HS-5 (cell line): ENCODE data around the gene FAM163A.
"Not testable (repeated sequence)": the region's sequence is repeated elsewhere in the genome, so short reads cannot be mapped to it uniquely, and the experiment has no call there.

Experiments used
- DNase-seq: peaks from one replicate; pipeline ENCODE4 v3.0.0-alpha.2; 2012; ENCODE audit warnings: low read depth

FAM163A gene

GRCh38 chr1:179742717-179743678 is at the start of gene FAM163A:
TSS of gene FAM163A (plus strand) at chr1:179743291. CDS start at chr1:179813098, 69,807 bp downstream.
- DNase-seq = no peak

DNA sequence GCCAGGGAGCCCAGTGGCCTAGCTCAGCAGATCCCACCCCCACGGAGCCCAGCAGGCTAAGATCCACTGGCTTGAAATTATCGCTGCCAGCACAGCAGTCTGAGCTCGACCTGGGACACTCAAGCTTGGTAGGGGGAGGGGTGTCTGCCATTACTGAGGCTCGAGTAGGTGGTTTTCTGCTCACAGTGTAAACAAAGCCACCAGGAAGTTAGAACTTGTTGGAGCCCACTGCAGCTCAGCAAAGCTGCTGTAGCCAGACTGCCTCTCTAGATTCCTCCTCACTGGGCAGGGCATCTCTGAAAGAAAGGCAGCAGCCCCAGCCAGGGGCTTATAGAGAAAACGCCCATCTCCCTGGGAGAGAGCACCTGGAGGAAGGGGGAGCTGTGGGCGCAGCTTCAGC is 48.6 kb upstream of the FAM163A start:
- not testable (repeated sequence) for DNase-seq

DNA sequence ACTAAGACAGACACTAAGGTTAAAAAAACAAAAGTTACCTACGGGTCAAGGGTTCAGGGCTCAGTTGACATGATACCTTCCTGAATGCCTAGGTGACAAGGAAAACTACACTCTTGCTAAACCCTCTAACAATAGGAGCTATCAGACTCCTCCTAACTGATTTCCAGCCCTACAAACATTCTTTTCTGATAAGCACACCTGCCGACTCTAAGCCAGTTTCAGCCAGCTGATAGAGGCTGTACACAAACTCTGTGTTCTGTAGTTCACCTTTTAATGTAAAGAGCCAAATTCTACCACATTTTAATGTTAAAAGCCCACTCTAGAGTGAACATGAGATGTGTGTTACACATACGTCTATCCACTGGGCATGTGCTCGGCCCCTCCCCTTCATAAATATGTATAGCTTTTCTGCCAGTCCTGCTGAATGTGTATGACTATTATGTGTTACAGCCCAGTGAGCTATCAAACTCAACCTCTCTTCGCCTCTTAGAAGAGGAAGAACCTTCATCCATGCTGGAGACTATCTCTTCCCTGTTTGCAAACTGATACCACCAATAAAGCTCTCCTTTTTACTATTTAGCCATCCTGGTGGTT is 40.0 kb upstream of the FAM163A start:
- no peak for DNase-seq

DNA sequence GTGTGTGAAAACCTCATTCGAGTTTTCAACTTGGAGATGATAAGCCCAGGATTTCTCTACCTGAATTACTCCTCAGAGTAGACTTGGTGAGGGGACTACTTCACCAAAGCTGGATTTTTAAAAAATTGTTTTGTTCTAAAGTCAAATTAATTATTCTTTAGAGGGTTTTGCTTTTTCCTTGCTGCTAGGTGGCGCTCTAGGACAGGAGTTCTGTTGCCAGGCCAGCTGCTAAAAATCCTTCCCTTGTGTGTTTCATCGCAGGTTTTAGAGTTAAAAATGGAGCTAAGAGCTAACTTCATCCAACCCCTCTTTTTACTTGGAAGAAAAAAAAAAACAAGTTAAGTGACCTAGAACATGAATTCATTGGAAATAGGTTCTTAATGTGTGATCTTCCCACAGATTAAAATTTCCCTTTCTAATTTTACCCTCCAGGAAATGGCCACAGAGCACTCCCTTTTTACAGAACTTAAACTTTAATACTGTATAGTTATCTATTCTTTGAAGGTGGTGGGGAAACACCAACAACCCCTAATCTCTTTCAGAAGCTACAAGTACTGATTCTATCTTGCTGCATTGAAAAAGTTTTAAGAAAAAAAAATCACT is 36.7 kb upstream of the FAM163A start:
- peak; percentile 11 for DNase-seq

GRCh38 chr1:179707406-179707805 is 35.7 kb upstream of the FAM163A start:
- no peak for DNase-seq

DNA sequence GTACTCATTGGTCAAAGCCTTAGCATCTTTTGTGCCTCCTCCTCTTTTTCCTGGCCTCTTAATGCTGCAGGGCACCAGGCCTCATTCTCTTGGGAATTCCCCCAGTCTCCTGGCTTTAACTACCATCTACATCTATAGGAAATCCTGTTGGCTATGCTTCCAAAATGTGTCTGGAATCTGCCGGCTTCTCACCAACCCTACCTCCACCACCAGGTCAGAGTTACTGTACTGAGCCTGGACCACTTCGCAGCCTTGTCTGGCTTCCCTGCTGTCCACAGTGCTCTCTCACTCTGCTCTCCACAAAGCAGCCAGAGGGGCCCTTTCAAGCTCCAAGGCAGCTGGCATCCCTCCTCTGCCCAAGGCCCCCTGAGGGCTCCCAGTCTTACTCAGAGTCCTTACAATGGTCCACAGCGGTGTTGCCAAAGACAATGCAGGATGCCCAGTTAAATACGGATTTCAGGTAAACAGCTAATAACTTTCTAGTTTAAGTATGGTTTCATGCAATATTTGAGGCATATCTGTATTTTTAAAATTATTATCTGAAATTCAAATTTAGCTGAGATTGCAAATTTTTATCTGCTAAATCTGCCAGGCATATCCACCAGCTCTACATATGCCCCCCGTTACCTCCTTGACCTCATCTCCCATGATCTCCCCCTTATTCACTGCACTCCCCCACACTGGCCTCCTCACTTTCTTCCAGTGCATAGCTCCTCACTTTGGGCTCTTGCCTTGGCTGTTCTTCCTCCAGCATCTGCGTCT is 34.5 kb upstream of the FAM163A start:
- no peak for DNase-seq

DNA sequence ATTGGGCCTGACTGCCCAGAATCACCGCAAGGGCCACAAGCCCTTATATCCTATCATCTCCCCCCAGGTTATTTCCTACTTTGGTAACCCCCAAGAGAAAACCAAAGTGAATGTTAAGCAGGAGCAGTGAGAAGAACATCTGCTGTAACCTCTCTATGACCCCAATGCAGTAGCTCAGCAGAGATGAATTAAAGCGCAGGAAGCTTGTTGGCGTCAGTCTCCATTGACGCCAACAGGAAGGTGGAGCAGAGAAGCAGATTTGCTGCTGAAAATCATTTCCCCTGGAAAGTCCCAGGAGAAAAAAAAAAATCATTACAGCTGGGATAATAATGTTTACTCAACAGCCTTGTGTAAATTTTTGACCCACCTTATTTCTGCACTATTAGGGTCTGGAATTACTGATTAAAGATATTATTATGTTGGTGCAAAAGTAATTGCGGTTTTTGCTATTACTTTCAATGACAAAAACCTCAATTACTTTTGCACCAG is 33.2 kb upstream of the FAM163A start:
- no peak for DNase-seq

- no peak for DNase-seq
Measured at GRCh38 chr1:179714159-179714558, 28.9 kb upstream of the FAM163A start.

DNA sequence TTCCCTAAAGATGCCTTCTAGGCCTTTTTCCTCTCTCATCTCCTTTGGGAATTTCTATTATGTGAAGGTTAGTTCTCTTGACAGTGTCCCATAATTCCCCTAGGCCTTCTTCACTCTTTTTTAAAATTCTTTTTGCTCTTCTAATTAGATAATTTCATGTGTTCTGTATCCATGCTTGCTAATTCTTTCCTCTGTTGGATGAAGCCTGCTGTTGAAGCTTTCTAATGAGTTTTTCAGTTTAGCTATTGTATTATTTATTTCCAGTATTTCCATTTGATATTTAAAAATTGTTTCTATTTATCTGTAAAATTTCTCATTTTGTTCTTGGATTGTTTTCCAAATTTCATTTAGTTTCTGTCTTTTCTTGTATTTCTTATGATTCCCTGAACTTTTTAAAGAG is 28.5 kb upstream of the FAM163A start:
- DNase-seq = no peak

- DNase-seq = no peak
Measured at GRCh38 chr1:179719272-179719671, 23.8 kb upstream of the FAM163A start.

- no peak for DNase-seq
Measured at GRCh38 chr1:179728271-179728670, 14.8 kb upstream of the FAM163A start.

GRCh38 chr1:179729881-179730280 is 13.2 kb upstream of the FAM163A start:
- DNase-seq = no peak

- no peak for DNase-seq
Measured at GRCh38 chr1:179731643-179732042, 11.4 kb upstream of the FAM163A start.

DNA sequence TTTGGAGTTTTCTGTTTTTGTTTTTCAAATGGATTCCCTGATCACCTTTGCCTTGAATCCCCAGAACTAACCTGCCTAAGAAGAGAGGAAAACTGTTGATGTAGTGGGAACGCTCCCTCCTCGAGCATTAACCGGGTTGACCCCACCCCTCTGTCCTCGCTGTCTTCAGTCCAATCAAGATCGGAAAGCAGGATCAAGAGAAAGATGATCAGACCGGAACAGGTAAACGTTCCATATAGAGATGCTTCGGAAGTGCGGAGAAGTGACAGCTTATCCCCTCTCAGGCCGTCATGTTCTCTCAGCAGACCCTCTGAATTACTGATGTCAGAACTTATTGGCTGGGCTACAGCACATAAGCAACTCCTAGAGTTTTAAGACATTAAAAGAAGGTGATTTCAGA is 800 bp upstream of the FAM163A start:
- no peak for DNase-seq

GRCh38 chr1:179743679-179744400 is 749 bp downstream of the FAM163A start:
- no peak for DNase-seq

DNA sequence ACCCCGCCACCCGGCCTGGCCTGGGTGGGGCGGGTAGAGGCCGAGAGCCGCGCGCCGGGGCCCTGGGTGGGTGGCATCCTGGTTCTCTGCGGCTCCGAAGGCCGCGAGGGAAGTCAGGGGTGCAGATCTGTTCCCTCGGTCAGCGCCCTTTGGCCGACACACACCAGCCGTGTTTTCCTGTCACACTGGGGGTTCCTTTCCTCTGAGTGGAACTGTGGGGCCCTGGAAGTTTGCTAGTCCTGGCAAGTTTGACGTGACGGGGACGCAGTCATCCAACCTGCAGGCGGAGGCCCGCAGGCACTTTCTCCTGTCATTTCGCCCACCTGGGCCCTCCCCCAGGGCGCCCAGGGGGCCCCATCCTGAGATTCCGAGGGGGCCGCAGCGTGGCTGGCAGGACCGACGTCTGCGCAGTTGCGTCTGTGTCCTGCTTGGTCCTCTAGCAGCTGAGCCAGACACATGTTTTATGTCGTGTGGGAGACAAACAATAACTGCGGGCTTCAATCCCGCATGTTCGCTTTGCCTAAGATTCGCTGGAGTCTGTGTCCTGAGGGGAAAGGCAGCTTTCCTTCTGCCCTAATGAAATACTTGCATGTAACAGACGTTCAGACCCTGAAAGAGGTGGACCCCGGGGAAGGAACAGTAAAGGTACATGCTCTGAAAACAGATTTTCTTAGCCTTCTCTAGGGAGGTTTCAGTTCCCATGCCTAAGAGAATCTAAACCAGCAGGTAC is 1.5 kb downstream of the FAM163A start:
- DNase-seq = no peak

DNA sequence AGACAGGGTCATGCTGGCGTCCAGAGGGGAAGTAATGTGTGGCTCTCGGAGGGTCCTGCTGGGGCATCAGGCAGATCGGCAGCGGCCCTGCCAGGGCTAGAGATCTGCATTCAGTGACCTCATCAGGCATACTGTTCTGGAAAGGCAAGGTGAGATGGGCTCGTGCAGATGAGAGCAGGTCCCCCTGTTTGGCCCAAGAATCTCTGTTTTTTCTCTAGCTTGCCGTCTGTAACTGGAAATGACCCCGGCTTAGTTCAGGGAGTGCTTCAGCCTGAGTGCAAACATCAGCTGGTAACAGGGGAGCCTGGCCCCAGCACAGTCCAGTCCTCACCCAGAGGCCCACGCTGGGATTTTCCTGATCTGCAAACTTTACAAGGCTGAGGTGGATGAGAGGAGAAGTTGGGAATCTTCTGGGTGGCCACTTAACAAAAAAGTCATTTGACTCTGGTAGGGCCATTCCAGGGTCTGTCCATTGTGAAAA is 2.1 kb downstream of the FAM163A start:
- no peak for DNase-seq

DNA sequence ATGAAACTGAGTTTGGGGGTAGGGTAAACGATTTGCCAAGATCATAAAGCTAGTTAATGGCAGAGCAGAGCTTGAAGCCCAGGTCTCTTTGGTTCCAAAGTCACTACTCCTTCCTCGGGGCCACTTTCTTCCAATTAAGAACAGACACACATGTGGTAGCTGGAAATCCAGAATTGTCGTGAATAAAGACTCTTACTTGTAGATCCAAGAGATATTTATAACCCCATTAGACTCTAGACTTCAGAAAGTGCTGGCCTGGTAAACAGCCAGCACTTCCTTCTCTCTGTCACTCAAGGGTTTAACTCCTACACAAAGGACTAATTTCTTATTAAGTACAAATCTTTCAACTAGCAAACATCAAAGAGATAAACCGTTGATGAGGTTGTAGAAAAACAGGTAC is 2.7 kb downstream of the FAM163A start:
- DNase-seq = no peak

DNA sequence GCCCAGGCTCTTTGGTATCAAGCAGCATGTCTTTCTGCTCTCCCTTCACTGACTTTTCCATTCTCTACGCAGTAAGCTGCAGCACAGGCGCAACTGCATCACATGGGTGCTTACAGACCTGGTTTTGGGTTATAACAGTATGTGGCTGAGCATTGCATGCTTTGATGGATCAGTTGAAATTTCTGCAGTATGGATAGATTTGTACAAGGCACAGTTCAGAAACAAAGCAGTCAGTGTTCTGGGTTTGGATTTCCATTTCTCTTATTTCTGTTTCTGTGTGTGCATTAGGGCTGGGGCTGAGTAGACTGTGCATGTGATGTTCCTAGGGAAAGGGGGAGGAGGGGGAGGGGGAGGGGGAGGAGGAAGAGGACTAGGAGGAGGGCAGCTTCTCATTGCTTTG is 4.5 kb downstream of the FAM163A start:
- DNase-seq = no peak

- DNase-seq = no peak
Measured at GRCh38 chr1:179748772-179749171, 5.7 kb downstream of the FAM163A start.

DNA sequence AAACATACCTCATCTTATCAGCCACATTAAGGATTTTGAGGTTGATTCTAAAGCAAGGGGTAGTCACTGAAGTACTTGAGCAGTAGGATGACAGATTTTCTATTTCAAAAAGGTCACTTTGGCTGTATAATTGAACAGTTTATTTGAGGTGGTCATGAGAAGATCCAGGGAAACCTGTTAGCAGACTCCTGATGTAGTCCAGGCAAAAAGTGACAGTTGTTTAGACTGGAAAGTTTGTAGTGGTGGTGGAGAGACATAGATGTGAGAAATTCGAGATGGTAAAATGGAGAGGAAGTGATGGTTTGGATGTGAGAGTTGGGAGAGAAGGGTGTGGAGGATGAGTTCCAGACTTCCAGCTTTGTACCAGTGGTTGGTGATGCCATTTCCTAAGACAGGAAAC is 7.5 kb downstream of the FAM163A start:
- DNase-seq = no peak
